ENCODE results near the gene MIPOL1.

The MIPOL1 gene, protein sequence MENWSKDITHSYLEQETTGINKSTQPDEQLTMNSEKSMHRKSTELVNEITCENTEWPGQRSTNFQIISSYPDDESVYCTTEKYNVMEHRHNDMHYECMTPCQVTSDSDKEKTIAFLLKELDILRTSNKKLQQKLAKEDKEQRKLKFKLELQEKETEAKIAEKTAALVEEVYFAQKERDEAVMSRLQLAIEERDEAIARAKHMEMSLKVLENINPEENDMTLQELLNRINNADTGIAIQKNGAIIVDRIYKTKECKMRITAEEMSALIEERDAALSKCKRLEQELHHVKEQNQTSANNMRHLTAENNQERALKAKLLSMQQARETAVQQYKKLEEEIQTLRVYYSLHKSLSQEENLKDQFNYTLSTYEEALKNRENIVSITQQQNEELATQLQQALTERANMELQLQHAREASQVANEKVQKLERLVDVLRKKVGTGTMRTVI

DNA sequence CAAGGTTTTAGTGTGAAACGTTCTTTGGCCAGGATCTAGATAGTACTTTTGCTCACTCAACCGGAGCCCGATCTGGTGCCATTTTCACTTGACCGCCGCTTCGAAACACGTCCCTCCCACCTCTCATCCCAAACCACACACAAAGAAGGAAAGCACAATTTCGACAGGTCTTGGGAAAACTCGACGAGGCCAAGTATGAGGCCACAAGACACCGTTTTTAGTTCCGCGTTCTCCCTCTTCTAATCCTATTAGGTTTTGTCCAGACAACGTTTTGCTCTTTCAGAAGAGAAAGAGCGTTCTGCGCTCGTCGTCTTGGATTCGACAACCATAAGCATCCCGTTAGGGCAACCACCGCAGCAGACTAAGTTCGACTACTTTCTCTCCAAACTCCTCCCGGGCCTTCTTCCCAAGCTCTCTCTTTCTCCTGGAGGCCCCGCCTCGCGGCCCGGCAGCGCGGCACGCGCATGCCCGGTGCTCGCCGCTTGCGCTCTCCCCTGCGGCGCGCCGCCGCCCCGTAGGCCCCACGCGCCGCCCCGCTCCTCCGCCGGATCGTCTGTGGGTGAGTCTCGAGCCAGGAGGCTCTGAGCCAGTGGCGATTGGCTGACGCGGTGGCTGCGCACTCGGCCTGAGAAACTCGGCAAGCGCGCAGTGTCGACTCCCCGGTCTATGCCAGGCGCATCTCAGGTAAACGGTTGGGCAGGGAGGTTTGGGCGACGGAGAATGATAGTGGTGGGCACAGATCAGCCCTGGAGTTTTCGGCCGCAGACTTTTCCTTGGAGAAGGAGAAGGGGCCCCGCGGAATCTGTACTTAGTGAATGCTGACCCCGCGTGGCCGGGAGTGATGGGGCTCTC lies at the start of gene MIPOL1:
Gene MIPOL1, plus strand, starts transcription at position 517 of the 852 bp plus-strand sequence. CDS start 49,952 bp downstream, outside the sequence.
- TF ChIP-seq GATA3 (IDR thresholded peaks at IDR 0.05; ENCODE audit: low read depth, low read length): no peak
- no peak for TF ChIP-seq GATA2 (IDR thresholded peaks at IDR 0.05; ENCODE audit: low read depth, low read length)

DNA sequence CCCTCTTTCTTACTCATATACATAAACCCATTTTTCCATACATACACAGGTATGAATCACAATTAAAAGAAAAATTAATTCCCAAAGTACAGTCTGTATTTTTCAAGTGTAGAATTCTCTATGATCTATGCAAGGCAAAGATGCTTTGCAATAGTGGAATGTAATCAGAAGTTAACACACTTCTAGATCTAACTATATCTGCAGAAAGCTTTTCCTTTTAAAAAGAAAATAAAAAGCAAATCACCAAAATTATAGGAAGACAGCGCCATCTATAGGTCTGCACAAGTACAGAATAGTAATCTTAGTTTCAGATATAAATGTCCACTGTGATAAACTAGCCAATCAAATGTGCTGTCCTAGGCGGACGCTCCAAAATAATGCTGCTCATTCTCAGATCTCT lies 47.3 kb upstream of the MIPOL1 start:
- no peak for TF ChIP-seq GATA2 (IDR thresholded peaks at IDR 0.05; ENCODE audit: low read depth, low read length)
- no peak for TF ChIP-seq GATA3 (IDR thresholded peaks at IDR 0.05; ENCODE audit: low read depth, low read length)

DNA sequence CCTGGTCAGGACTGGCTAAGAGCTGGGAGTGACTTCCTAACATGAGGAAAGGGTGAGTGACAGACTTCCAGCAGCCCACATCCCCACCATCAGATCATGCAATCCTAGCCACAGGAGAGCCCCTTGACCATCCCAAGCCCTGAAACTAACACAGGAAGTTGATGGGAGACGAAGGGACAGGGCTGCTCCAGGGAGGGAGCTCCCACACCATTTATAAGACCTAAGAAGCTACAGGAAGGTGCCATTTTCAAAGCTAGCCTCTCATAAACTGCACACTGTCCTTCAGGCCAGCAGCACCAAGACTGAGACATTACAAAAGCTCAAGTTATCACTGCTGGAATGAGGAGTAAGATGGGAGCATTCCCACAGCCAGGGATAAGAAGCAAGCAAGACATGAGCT lies 44.7 kb upstream of the MIPOL1 start:
- TF ChIP-seq GATA2 (IDR thresholded peaks at IDR 0.05; ENCODE audit: low read depth, low read length): no peak

DNA sequence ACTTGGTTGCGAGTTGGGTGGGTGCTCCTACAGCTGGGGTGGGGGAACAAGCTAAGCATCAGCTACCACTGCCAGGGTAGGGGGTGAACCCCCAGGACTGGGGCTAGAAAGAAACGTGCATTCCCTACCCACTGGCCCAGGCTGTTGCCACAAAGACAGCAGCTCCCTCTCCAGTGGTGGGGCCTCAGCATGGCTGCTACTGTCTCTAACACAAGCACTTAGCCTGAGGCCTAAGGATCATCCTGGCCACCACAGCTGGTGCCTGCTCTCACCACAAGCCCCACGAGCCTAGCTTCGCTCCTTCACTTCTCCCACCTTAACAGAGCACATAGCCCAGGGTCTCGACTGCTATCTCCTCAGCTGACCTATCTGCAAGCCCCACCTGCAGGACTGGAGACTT lies 44.3 kb upstream of the MIPOL1 start:
- no peak for TF ChIP-seq GATA3 (IDR thresholded peaks at IDR 0.05; ENCODE audit: low read depth, low read length)
- no peak for TF ChIP-seq GATA2 (IDR thresholded peaks at IDR 0.05; ENCODE audit: low read depth, low read length)

DNA sequence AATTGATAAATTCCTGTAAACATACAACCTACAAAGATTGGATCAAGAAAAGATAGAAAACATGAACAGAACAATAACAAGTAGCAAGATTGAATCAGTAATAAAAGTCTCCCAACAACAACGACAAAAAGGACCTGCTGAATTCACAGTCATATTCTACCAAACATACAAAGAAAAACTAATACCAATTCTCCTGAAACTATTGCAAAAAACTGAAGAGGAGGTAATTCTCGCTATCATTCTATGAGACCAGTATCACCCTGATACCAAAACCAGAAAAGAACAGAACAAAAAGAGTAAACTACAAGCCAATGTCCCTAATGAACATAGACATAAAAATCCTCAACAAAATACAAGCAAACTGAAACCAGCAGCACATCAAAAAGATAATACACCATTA lies 39.8 kb upstream of the MIPOL1 start:
- TF ChIP-seq GATA3 (IDR thresholded peaks at IDR 0.05; ENCODE audit: low read depth, low read length) (no peak), GATA2 (IDR thresholded peaks at IDR 0.05; ENCODE audit: low read depth, low read length) (no peak)

DNA sequence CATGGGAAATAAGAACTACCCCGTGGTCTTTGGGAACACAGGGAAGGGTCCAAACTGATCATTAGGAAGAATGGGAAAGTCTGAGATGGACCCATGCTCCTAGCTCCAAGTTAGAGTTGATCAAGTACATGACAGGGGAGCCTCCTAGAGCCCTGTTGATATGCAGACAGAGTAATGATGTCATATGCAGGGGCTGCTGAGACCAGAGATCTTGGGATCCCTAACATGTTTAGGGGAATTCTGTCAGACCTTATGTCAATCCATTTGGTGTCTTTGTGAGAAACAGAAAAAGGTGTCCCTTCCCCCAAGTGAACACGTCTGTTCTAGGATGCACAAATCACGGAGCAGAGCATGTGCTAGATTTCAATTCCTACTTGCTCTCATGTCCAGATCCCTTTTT lies 31.9 kb upstream of the MIPOL1 start:
- no peak for TF ChIP-seq GATA2 (IDR thresholded peaks at IDR 0.05; ENCODE audit: low read depth, low read length)
- TF ChIP-seq GATA3 (IDR thresholded peaks at IDR 0.05; ENCODE audit: low read depth, low read length): no peak

DNA sequence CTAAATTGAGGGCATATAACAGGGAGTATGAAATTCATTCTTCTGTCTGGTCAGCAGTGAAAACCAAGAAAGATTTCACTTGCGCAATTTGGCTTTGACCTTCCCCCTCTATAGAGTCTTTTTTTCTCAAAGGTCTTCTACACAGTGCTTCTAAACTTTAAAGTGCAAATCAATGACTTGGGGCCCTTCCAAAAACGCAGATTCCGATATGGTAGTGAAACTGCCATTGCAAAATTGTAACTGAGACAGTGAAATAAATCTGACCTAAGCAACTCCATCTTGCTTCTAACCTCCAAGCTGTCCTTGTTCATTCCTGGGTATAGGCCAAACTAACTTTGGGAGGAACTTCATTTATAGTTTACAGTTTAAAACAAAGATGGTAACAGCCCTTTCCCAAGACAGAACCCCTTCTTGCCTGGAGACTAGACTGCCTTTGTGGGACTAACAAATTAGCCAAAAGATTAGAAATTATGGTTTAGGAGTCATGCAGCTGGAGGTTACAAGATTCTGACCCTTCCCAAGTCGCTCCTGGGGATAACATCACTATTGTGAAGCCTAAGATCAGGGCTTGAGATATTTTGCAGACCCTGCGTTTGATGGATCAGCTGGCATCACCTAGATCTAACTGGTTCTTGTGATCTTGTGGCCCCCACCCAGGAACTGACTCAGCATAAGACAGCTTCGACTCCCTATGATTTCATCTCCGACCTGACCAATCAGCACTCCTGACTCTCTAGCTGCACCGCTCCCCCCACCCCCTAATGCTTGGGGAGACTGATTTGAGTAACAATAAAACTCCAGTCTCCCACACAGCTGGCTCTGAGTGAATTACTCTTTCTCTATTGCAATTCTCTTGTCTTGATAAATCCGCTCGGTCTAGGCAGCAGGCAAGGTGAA lies 30.3 kb upstream of the MIPOL1 start:
- no peak for TF ChIP-seq GATA3 (IDR thresholded peaks at IDR 0.05; ENCODE audit: low read depth, low read length)
- no peak for TF ChIP-seq GATA2 (IDR thresholded peaks at IDR 0.05; ENCODE audit: low read depth, low read length)

DNA sequence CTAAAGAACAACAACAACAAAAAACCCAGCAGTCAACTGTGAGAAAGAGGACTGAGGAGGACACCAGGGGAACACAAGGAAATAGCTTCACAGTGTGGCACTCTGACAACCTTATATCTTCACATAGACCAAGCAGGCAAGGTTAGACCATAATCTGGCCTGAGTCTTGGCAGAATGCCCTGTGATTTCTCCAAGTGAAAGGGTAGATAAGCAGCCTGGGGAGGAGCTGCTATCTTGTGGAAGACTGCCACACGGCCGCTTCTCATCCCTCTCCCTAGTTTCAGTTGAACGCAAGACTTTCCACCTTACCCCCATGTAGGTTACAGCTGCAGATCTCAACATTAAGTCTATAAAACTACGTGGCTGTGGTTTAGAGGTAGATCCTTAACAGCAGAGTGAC lies 29.0 kb upstream of the MIPOL1 start:
- TF ChIP-seq GATA2 (IDR thresholded peaks at IDR 0.05; ENCODE audit: low read depth, low read length) (no peak), GATA3 (IDR thresholded peaks at IDR 0.05; ENCODE audit: low read depth, low read length) (no peak)

DNA sequence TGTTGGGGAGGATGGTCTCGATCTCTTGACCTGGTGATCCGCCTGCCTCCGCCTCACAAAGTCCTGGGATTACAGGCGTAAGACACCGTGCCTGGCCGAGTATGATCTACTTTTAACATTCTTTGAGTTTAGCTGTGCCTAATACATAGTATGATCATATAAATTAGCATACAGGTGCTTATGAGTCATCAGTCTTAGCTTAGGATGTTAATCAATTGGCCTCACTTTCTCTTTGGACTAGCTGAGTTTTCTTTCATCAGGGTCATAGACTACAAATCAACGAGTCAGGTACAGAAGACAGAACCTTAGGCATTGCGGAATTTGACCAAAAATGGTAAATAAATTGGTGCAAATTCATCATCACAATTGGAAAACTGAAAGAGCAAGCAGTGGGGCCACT lies 27.5 kb upstream of the MIPOL1 start:
- TF ChIP-seq GATA3 (IDR thresholded peaks at IDR 0.05; ENCODE audit: low read depth, low read length): no peak
- TF ChIP-seq GATA2 (IDR thresholded peaks at IDR 0.05; ENCODE audit: low read depth, low read length): no peak

DNA sequence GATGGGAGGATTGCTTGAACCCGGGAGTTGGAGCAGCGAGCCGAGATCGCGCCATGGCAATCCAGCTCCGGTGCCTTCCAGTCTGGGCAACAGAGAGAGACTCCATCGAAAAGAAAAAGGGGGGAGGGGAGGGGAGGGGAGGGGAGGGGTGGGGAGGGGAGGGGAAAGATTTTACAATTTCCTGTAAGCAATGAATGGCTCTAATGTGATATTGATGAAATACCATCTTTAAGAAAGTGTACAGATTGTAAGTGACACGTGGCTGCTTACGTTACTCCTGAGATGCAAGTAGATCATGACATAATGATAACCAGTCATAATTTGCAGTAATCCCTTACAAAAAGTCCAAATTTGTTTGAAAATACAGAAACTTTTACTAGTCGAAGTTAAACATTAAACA lies 26.7 kb upstream of the MIPOL1 start:
- TF ChIP-seq GATA3 (IDR thresholded peaks at IDR 0.05; ENCODE audit: low read depth, low read length) (no peak), GATA2 (IDR thresholded peaks at IDR 0.05; ENCODE audit: low read depth, low read length) (no peak)

DNA sequence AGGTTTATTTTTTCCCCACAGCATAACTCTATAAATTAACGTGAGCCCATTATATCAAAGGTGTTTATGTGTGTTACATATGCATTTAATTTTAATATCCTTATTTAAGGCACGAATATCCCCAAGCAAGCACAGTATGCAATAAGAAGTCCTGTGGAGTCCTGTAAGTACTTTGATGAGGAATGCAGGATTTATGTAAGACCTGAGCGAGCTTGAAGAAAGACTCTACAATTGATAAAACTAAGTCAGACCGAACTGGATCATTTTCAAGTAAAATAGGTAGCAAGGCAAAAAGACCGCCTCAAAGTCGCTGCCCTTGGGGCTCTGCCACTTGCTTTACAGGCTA lies 26.1 kb upstream of the MIPOL1 start:
- TF ChIP-seq GATA3 (IDR thresholded peaks at IDR 0.05; ENCODE audit: low read depth, low read length) (no peak), GATA2 (IDR thresholded peaks at IDR 0.05; ENCODE audit: low read depth, low read length) (no peak)

DNA sequence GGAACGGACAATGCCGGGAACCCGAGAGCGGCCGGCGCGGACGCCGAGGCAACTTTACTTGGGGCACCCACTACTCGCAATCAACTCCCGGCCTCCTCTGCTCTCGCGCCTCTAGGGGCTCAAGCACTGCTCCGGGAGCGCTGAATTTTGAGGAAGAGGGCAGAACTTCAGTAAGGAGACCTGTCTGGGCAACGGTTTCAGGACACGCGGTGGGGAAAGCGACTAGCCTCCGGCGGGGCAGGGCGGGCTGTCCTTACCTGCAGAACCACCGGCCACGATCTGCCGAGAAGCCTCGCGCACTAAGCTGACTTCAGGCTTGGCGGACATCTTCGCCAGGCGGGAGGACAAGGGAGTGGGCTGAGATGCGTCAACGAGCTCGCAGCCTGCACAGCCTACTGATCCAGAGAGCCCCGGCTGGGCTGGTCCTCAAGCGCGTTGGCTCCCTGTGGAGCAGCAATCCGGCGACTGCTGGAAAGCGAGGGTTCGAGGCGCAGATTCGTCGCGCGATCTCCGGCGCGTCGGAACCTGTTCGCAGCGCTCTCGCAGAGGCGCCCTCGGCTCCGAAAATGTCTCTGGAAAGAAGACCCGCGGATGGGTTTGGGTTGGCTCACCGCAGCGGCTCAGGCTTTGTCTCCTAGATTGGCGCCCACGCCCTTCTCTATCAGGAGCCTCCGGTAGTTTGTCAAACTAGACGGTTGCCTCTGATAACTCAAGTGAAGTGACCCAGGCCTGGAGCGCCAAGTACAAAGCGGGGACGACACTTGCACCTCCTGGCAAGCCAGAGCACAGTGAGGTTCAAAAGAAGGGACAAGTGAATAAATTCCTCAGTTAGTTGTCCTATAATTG lies 25.5 kb upstream of the MIPOL1 start, which contains the start of gene SLC25A21:
Gene SLC25A21, minus strand, starts transcription at position 583 of the 846 bp plus-strand sequence.
- no peak for TF ChIP-seq GATA3 (IDR thresholded peaks at IDR 0.05; ENCODE audit: low read depth, low read length)
- TF ChIP-seq GATA2 (IDR thresholded peaks at IDR 0.05; ENCODE audit: low read depth, low read length): no peak
